ENCODE results near the gene TREML4. TPM values are rescaled to one million over a fixed set of nuclear protein-coding genes. Genes with fewer than 3 reads are reported as not detected.

Gene TREML4
- total and polyA plus RNA-seq, 9 of the 15 experiments (the other 6 are each of a cell fraction or from before 2014, with no cell fraction given), result not detected

- TF ChIP-seq HOXB6 (CRISPR knock-in tag; IDR thresholded peaks at IDR 0.05; ENCODE audit: borderline replicate concordance) (no peak), ZNF347 (CRISPR knock-in tag; IDR thresholded peaks at IDR 0.05; ENCODE audit: low read depth) (no peak), MYC (IDR thresholded peaks at IDR 0.05; ENCODE audit: low read depth, low read length) (peak; percentile 93), MYC (CRISPR knock-in tag; IDR thresholded peaks at IDR 0.05; ENCODE audit: borderline replicate concordance, low read depth) (no peak), IRF2 (CRISPR knock-in tag; IDR thresholded peaks at IDR 0.05) (no peak), SMAD1 (IDR thresholded peaks at IDR 0.05; ENCODE audit: low read depth, low read length, partially characterized antibody) (peak; percentile 98), PTTG1 (tag; IDR thresholded peaks at IDR 0.05; ENCODE audit: low read depth) (no peak), TAL1 (IDR thresholded peaks at IDR 0.05) (peak; percentile 72), PREB (CRISPR knock-in tag; IDR thresholded peaks at IDR 0.05) (no peak), XRCC3 (IDR thresholded peaks at IDR 0.05) (no peak), ZSCAN32 (CRISPR knock-in tag; IDR thresholded peaks at IDR 0.05) (no peak), CTCF (IDR thresholded peaks at IDR 0.05 in 2 of 3, conservative IDR thresholded peaks at IDR 0.05 in 1 of 3; ENCODE audit: insufficient read depth in 2 of 3, low read depth in 1 of 3, low read length in 3 of 3) (peak; percentile 87 to 94 (median 90)), ZNF354B (CRISPR knock-in tag; IDR thresholded peaks at IDR 0.05) (no peak), ZNF668 (CRISPR knock-in tag; IDR thresholded peaks at IDR 0.05) (no peak), SUPT5H (IDR thresholded peaks at IDR 0.05) (no peak), SMARCA4 (IDR thresholded peaks at IDR 0.05) (peak; percentile 89), NFXL1 (CRISPR knock-in tag; IDR thresholded peaks at IDR 0.05) (no peak), ZNF395 (CRISPR knock-in tag; IDR thresholded peaks at IDR 0.05) (0 out of 2 replicates have a peak, but pooled peaks have one; percentile 12), TBP (optimal IDR thresholded peaks at IDR 0.05; ENCODE audit: low read depth, low read length) (peak; percentile 36), ZNF584 (CRISPR knock-in tag; IDR thresholded peaks at IDR 0.05; ENCODE audit: low read depth) (peak; percentile 40; the same call in 1 of the 2 replicates), ZNF785 (CRISPR knock-in tag; IDR thresholded peaks at IDR 0.05) (no peak), KDM4B (IDR thresholded peaks at IDR 0.05; ENCODE audit: borderline replicate concordance in 2 of 2, low read depth in 1 of 2) (no peak), ESRRA (IDR thresholded peaks at IDR 0.05; ENCODE audit: borderline replicate concordance, low read depth) (peak; percentile 91; the same call in 1 of the 2 replicates)
- TF ChIP-seq, protein P1, sequence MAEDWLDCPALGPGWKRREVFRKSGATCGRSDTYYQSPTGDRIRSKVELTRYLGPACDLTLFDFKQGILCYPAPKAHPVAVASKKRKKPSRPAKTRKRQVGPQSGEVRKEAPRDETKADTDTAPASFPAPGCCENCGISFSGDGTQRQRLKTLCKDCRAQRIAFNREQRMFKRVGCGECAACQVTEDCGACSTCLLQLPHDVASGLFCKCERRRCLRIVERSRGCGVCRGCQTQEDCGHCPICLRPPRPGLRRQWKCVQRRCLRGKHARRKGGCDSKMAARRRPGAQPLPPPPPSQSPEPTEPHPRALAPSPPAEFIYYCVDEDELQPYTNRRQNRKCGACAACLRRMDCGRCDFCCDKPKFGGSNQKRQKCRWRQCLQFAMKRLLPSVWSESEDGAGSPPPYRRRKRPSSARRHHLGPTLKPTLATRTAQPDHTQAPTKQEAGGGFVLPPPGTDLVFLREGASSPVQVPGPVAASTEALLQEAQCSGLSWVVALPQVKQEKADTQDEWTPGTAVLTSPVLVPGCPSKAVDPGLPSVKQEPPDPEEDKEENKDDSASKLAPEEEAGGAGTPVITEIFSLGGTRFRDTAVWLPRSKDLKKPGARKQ (CRISPR knock-in tag; IDR thresholded peaks at IDR 0.05), result no peak
Measured at GRCh38 chr6:41278699-41279405, 50.7 kb downstream of the TREML4 start (continued).
